CD4-positive, alpha-beta T cell treated with Interleukin-4 for 4 hours (primary cell): ENCODE data around the gene U2SURP.
"Not testable (repeated sequence)": the region's sequence is repeated elsewhere in the genome, so short reads cannot be mapped to it uniquely, and the experiment has no call there.

Source experiments
- DNase-seq: peaks from one replicate; pipeline ENCODE4 v3.0.0-alpha.2; 2020

U2SURP gene

GRCh38 chr3:142977399-142977728, 24.0 kb upstream of the U2SURP start:
- DNase-seq, result no peak

DNA sequence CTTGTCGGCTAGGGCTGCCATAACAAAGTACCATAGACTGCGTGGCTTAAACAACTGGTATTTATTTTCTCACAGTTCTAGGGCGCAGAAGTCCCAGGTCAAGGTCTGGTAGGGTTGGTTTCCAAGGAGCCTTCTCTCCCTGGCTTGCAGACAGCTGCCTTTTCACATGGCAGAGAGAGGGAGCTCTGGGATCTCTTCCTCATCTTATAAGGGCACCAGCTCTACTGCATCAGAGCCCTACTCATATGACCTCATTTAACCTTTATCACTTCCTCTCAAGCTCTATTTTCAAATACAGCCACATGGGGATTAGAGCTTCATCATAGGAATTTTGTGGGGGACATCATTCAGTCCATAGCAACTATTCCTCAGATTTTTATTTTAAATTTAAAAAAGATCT, 20.3 kb upstream of the U2SURP start:
- DNase-seq, result no peak

DNA sequence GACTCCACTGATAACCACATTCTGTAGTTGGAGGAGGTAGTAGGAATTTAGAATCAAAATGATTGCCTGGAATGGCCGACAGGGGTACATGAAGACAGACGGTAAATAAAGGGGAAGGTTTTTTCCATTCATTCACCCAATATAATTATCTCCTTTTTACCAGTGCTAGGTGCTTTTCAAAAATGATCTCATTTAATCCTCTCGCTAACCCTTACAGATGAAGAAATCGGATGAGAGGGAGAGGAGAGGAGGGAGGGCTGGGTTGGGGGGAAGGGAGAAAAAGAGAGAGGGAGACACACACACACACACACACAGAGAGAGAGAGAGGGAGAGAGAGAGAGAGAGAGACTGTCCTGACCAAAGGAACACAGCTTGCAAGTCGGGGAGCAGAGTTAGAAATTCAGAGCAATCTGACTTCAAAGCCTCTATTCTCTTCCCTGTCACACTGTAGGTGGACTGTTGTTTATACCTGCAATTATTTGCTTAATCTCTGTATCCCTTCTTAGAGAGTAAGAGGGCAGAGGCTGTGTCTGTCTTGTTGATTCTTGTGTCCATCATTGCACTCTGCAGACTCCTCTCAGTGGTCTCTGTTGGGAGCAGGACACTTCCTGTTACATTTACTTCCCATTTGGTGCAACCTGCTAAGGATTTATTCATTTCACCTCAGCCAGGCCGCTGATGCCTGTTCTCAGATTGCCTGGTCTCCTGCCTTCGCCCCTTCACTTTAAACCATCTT, 19.2 kb upstream of the U2SURP start:
- DNase-seq, result no peak

DNA sequence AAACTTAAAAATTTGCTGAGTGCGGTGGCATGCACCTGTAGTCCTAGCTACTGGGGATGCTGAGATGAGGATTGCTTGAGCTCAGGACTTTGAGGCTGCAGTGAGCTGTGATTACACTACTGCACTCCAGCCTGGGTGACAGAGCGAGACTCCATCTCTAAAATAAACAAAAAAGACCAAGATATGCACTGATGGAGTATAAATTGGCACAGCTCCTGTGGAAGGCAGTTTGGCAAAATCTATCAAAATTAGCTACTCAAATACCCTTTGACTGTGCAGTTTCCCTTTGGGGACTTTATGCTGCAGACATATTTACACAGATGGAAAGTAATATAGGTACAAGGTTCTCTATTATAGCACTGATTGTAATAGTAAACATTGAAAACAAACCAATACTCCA, 18.1 kb upstream of the U2SURP start:
- DNase-seq, result no peak

DNA sequence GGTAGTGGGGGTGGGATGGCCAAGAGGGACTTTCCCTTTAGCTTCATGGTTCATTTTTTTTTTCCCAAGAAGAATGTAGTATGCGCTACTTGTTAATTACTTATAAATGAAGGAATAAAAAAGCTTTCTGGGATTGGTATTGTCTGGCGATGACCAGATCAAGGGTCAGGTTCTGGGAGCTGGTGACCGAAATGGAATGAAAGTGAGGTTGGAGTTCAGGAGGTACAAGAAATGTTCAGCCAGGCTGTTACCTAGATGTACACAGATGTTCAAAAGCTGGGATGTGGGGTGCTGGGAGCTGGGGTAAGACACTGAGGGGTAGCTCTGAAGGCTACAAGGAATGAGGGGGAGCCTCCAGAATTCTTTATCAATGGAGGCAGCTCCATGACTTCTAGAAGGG, 17.1 kb upstream of the U2SURP start:
- DNase-seq, result no peak

DNA sequence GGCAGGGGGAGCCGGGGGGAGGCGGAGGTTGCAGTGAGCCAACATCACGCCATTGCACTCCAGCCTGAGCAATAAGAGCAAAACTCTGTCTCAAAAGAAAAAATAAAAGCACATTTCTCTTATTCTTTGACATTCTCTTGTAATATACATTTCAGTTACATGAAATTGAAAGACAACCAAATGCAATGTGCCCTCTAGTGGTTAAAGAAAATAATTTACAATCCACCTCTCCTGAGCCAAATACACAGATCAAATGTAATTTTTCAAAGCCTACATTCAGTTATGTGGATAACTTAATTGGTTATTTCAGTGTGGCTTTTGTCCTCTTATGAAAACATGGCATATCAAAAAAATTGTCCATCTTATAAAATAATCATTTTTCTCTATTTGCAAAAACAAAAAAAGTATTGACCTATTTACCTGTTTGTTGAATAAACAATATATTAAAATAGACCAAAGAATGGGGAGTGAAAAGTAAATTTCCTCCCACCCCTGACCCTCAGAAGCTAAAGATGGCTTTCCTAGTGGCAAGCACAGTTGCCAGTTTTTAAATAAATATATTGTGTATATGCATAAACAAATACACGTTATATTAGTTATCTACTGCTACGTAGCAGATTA, 14.2 kb upstream of the U2SURP start:
- DNase-seq, result peak; percentile 52

DNA sequence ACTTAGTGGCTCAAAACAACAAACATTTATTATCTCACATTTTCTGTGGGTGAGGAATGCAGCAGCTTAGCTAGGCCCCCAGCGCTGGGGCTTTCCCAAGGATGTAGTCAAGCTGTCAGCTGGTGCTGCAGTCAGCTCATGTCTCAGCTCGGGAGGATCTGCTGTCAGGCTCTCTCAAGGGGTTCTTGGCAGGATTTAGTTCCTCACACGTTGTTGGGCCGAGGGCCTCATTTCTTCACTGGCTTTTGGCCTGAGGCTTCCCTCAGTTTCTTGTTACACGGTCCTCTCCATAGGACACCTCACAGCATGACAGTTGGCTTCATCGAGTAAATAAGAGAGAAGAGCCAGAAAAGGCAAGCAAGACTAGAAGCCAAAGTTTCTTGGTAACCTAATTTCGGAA, 13.7 kb upstream of the U2SURP start:
- DNase-seq, result no peak

DNA sequence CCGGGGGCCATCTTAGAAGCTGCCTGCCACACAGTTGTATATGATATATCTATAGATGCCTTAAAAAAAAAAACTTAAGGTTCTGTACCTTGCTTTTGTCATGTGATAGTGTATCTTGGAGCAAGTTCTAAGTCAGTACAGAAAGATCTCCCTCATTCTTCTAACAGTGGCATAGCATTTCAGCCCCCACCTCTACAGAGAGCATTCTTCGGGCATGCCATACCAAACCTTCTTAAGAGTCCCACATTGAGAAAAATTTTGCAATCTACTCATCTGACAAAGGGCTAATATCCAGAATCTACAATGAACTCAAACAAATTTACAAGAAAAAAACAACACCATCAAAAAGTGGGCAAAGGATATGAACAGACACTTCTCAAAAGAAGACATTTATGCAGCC, 13.1 kb upstream of the U2SURP start:
- DNase-seq, result not testable (repeated sequence)

DNA sequence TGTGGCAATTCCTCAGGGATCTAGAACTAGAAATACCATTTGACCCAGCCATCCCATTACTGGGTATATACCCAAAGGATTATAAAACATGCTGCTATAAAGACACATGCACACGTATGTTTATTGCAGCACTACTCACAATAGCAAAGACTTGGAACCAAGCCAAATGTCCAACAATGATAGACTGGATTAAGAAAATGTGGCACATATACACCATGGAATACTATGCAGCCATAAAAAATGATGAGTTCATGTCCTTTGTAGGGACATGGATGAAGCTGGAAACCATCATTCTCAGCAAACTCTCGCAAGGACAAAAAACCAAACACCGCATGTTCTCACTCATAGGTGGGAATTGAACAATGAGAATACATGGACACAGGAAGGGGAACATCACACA, 12.5 kb upstream of the U2SURP start:
- not testable (repeated sequence) for DNase-seq

- no peak for DNase-seq
Measured at GRCh38 chr3:142990721-142991120, 10.6 kb upstream of the U2SURP start.

- DNase-seq, result no peak
Measured at GRCh38 chr3:142992323-142992722, 9.0 kb upstream of the U2SURP start.

DNA sequence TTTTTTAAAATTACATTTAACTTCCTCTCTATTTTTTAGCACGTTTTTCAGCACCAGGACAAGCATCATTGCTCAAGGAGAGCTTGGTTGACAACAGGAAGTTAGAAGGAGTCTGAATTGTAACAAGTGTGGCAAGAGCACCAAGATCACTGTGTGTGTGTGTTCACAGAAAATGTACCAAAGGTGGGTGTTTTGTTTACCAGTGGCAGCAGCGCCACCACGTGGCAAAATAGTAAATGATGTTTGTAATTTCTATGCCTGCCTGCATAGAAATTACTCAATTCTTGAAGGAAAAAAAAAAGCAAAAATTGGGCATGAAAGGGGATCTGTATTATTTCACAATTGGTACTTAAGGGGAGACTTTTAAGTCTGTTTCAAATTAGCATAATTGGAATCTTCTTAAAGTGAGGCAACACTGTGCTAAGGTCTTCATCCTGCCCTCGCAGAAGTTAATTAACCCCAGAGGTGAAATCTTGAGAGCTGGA, 7.4 kb upstream of the U2SURP start:
- DNase-seq, result peak; percentile 66

GRCh38 chr3:142997330-142997729, 4.0 kb upstream of the U2SURP start:
- no peak for DNase-seq

- DNase-seq, result no peak
Measured at GRCh38 chr3:142998439-142998838, 2.9 kb upstream of the U2SURP start.

DNA sequence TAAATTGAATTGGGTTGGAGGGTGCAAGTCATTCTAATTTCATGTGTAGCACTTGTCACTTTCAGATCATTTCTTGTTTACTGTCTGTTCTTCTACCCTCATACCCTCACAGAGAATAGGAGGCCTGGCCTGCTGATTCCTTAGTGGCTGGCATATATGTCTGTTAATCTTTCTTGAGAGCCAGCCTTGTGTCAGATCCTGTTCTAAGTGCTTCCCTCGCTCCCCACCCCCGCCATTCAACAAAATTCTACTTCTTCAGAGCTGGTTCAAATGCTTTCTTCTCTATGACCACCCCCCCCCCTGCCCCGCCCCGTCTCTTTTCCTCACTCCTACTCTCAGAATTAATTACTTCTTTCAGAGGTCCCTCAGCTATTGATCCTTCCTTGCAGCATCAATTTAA, 1.5 kb upstream of the U2SURP start:
- DNase-seq, result no peak

DNA sequence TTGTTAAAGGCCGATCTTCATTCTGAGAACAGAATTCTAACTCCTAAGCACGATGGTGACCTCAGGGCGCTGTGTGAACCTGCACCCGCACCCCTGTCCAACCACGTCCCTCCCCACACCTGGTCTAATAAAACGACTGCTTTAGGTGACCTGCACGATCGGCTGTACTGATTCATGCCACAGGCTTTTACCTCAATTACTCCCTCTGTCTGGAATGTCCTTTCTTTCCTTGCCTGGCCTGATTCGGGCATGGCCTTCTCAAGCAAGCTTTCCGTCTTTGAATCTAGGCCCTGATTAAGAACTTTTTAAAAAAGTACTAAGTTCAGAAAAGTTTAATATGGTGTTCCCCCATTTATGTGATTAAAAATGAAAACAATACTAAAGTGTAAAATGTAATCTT, 842 bp upstream of the U2SURP start:
- DNase-seq, result no peak

DNA sequence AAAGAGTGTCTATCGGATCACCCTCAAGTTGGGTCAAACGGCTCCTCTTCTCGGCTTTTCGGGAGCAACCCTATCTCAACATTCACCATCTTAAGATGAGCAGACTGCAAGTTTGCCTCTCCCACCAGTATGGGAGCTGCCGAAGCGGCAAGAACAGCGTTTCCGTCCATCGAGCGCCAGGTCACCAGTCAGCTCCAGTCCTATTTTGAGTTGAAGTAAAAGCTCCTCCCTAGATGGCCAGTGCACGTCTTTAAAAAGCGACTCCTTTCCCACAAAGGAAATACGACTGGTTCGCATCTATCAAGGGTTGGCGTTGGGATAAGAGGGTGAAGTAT, 369 bp upstream of the U2SURP start:
- no peak for DNase-seq

DNA sequence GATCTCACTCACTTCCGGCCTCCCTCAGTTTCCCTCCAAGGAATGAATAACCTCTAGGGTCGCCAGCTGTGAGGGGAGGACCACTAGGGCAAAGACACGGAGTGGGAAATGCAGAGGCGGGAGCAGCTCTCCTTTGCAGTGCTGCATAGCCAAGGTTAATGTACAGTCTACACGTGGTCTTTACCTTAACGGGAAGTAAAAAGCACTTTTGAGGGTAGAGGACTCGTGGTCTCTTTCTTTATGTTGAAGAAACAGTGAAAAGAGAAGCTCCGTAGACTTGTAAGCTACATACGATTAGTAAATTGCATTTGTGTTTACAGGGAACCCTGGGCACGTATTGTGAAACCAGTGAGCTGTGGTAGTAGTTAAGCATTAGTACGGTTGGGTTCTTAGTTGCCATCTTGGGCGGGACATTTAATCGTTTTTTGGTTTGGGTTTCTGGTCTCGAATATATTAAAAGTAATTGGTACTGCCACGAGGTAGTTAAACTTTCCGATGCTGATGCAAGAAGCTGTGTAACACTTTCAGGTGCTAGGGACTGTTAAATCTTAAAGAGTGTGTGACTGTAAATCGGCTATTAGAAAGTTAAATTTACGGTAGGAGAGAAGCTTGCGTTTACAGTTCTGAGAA, 828 bp downstream of the U2SURP start:
- DNase-seq, result peak; percentile 13

DNA sequence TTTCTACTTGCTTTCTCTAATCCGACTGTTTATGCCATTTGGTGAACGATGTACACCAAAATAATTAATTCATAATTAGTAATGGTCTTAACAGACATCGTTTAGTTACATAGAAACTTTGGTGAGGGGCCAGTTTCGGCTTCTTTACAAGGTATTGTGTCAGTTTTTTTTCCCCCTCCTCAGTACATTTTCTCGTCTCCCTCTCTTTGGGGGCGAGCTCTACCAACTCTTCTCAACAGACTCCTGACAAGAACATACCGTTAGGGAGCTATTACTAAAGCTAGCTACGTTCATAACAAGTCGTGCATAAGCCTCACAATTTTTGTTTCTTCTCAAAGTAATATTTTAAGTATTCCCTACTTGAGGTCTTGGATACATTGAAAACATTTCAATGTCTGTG, 1.4 kb downstream of the U2SURP start:
- DNase-seq, result no peak

DNA sequence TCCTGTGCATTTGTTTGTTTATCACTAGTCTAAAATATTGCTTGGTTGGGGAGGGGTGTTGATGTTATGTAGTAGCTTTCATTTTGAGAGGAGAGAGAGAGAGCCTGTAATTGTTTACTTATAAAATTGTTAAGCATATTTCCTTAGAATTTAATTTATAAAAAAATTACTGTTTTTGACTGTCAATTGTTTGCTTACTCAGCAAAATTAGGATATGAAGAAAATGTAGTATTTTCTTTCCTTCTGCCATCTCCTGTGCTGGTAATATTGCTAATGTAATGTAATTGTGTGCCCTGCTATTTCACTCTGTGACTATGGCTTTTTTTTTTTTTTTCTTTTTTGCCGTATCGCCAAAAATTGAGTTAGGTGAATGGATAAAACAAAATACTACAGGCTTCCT, 3.5 kb downstream of the U2SURP start:
- DNase-seq, result no peak

DNA sequence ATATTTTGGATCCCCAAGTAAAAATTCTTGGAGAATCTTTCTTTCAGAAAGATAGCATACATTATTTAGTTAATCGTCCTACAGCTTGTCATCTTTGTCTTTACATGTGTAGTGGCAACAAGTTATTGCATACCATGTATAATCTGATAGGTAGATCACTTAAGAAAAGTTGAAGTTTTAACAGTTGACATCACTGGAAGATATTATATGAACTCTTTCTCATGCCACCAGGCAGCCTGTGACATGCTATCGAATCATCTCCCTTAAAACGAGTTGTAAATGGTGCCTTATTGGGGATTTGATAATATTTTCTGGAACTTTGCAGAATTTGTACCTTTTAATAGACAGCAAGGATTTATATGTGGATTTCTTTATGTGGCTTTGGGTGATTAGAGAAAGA, 8.7 kb downstream of the U2SURP start:
- DNase-seq, result no peak

DNA sequence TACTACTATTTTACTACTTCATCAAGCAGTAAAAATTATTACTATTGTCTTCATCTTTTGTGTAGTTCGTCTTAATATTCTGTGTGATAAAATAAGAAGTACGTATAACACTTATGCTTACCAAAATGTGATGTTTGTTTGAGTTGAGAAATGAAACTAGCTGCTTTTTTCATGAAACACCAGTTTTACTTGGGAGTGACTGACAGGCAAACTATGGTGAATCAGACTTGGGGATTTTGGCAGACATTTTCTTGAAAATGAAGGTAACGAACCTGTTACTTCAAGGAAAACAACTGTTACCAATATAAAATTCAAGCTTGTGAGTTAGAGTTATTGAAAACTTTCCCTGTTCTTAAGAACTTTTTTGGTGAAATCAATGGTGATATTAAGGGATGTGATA, 10.3 kb downstream of the U2SURP start:
- no peak for DNase-seq

GRCh38 chr3:143014921-143015320, 13.6 kb downstream of the U2SURP start:
- DNase-seq, result no peak

- peak; percentile 51 for DNase-seq
Measured at GRCh38 chr3:143016321-143016972, 15.1 kb downstream of the U2SURP start.
